ENCODE data around the gene BID. TPM values are rescaled to one million over a fixed set of nuclear protein-coding genes. Genes with fewer than 3 reads are reported as not detected.
A peak's percentile ranks its signal among the peaks of the same experiment; 100 is the strongest.

Gene BID
- total and polyA plus RNA-seq, 10 of the 15 experiments (the other 5 are each of a cell fraction or from before 2014, with no cell fraction given) = 7.9 to 241 (median 136) TPM

DNA sequence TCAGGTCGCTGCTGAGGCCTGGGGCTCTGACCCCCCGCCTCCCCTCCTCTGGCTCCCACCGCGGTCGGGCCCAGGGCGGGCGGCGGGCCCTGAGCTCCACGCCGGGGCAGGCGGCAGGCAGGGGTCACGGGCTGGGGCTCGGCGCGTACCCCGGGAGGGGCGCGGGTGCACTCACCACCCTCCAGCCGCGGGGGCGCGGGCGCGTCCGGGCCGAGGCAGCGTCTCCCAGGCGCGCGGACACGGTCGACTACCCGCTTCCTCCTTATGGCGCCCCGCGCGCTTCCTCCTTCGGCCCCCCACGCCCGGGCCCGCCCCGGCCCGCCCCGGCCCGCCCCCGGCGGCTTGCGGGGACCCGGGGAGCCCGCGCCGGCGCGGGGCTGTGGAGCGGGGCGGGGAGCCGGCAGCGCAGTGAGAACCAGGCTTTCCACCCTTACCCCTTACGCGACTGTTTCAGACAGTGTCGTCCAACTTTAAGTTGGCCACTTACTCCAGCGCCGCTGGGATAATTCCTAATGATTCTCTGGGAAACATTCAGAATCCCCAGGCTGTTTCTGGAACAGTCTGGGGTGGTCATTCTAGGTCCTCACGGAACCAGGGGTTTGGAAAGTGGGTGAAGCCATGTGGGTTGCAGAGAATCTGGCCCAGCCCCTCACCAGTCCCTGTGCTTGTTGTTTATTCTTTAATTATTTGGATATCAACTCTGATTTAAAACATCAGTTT is at the start of gene BID (continued):
- TF ChIP-seq IKZF1 (conservative IDR thresholded peaks at IDR 0.05) = peak; percentile 79
- TF ChIP-seq, protein P1, sequence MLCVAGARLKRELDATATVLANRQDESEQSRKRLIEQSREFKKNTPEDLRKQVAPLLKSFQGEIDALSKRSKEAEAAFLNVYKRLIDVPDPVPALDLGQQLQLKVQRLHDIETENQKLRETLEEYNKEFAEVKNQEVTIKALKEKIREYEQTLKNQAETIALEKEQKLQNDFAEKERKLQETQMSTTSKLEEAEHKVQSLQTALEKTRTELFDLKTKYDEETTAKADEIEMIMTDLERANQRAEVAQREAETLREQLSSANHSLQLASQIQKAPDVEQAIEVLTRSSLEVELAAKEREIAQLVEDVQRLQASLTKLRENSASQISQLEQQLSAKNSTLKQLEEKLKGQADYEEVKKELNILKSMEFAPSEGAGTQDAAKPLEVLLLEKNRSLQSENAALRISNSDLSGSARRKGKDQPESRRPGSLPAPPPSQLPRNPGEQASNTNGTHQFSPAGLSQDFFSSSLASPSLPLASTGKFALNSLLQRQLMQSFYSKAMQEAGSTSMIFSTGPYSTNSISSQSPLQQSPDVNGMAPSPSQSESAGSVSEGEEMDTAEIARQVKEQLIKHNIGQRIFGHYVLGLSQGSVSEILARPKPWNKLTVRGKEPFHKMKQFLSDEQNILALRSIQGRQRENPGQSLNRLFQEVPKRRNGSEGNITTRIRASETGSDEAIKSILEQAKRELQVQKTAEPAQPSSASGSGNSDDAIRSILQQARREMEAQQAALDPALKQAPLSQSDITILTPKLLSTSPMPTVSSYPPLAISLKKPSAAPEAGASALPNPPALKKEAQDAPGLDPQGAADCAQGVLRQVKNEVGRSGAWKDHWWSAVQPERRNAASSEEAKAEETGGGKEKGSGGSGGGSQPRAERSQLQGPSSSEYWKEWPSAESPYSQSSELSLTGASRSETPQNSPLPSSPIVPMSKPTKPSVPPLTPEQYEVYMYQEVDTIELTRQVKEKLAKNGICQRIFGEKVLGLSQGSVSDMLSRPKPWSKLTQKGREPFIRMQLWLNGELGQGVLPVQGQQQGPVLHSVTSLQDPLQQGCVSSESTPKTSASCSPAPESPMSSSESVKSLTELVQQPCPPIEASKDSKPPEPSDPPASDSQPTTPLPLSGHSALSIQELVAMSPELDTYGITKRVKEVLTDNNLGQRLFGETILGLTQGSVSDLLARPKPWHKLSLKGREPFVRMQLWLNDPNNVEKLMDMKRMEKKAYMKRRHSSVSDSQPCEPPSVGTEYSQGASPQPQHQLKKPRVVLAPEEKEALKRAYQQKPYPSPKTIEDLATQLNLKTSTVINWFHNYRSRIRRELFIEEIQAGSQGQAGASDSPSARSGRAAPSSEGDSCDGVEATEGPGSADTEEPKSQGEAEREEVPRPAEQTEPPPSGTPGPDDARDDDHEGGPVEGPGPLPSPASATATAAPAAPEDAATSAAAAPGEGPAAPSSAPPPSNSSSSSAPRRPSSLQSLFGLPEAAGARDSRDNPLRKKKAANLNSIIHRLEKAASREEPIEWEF (IDR thresholded peaks at IDR 0.05; ENCODE audit: insufficient replicate concordance, low read depth, low read length) = no peak
- 0 out of 4 replicates have a peak, but pooled peaks of 1 of the 2 experiments have one; percentile 20 for TF ChIP-seq IKZF2 (IDR thresholded peaks at IDR 0.05)
- TF ChIP-seq, protein P2, sequence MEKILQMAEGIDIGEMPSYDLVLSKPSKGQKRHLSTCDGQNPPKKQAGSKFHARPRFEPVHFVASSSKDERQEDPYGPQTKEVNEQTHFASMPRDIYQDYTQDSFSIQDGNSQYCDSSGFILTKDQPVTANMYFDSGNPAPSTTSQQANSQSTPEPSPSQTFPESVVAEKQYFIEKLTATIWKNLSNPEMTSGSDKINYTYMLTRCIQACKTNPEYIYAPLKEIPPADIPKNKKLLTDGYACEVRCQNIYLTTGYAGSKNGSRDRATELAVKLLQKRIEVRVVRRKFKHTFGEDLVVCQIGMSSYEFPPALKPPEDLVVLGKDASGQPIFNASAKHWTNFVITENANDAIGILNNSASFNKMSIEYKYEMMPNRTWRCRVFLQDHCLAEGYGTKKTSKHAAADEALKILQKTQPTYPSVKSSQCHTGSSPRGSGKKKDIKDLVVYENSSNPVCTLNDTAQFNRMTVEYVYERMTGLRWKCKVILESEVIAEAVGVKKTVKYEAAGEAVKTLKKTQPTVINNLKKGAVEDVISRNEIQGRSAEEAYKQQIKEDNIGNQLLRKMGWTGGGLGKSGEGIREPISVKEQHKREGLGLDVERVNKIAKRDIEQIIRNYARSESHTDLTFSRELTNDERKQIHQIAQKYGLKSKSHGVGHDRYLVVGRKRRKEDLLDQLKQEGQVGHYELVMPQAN (conservative IDR thresholded peaks at IDR 0.05) = peak; percentile 69
- no peak for TF ChIP-seq JUNB (IDR thresholded peaks at IDR 0.05)
- TF ChIP-seq SIN3A (IDR thresholded peaks at IDR 0.05; ENCODE audit: low read depth, low read length) = no peak
- TF ChIP-seq DPF2 (IDR thresholded peaks at IDR 0.05) = peak; percentile 93
- peak; percentile 75 for TF ChIP-seq NR2F1 (conservative IDR thresholded peaks at IDR 0.05)
- no peak for TF ChIP-seq KDM1A (IDR thresholded peaks at IDR 0.05; ENCODE audit: borderline replicate concordance)
- no peak for TF ChIP-seq HCFC1 (IDR thresholded peaks at IDR 0.05; ENCODE audit: low read length)
- TF ChIP-seq RELA (IDR thresholded peaks at IDR 0.05; ENCODE audit: borderline replicate concordance, partially characterized antibody) = peak; percentile 30

Measured in GM12878 (cell line).